Stimulated activated CD8-positive, alpha-beta memory T cell treated with anti-CD3 and anti-CD28 coated beads, Interleukin-7, amount 100 ng/mL, for 1 hour (primary cell): Measurements from ENCODE around the gene PIK3CA.
A peak's percentile ranks its signal among the peaks of the same experiment; 100 is the strongest.
"Not testable (repeated sequence)": the region's sequence is repeated elsewhere in the genome, so short reads cannot be mapped to it uniquely, and the experiment has no call there.

ENCODE experiments used
- DNase-seq, 2 donors: peaks; one replicate each; pipeline ENCODE4 v3.0.0-alpha.2; 2020; ENCODE audit warnings: low read depth in 2 of 2

PIK3CA gene

GRCh38 chr3:179147873-179148615 is at the start of gene PIK3CA:
TSS of gene PIK3CA (plus strand) at chr3:179148357. CDS start at chr3:179198826, 50,469 bp downstream.
- peak; percentile 79 to 84 for DNase-seq

GRCh38 chr3:179098388-179099077 is 49.6 kb upstream of the PIK3CA start:
- DNase-seq: no peak

- no peak for DNase-seq
These were observed 47.5 kb upstream of the PIK3CA start for GRCh38 chr3:179100652-179101051.

GRCh38 chr3:179105881-179106280 is 42.3 kb upstream of the PIK3CA start:
- no peak for DNase-seq

- no peak for DNase-seq
These were observed 40.5 kb upstream of the PIK3CA start for GRCh38 chr3:179107617-179108016.

GRCh38 chr3:179108086-179108485 is 40.1 kb upstream of the PIK3CA start:
- no peak for DNase-seq

GRCh38 chr3:179113903-179114302 is 34.3 kb upstream of the PIK3CA start:
- DNase-seq: no peak

GRCh38 chr3:179115444-179115843 is 32.7 kb upstream of the PIK3CA start:
- DNase-seq: not testable (repeated sequence)

- no peak for DNase-seq
These were observed 31.3 kb upstream of the PIK3CA start for GRCh38 chr3:179116816-179117215.

GRCh38 chr3:179132191-179132890 is 15.8 kb upstream of the PIK3CA start:
- not testable (repeated sequence) for DNase-seq

- no peak for DNase-seq
These were observed 14.6 kb upstream of the PIK3CA start for GRCh38 chr3:179133575-179133974.

- no peak for DNase-seq
These were observed 12.0 kb upstream of the PIK3CA start for GRCh38 chr3:179136195-179136594.

GRCh38 chr3:179141890-179142289 is 6.3 kb upstream of the PIK3CA start:
- DNase-seq: no peak

GRCh38 chr3:179146911-179147513 is 1.1 kb upstream of the PIK3CA start:
- no peak for DNase-seq

GRCh38 chr3:179147514-179147872 is 664 bp upstream of the PIK3CA start:
- DNase-seq: peak; percentile 35 to 48

GRCh38 chr3:179148616-179149405 is 654 bp downstream of the PIK3CA start:
- DNase-seq: peak in 1 of 2 donors; percentile 26

GRCh38 chr3:179149406-179149867 is 1.3 kb downstream of the PIK3CA start:
- no peak for DNase-seq

GRCh38 chr3:179149951-179150350 is 1.8 kb downstream of the PIK3CA start:
- DNase-seq: no peak

- DNase-seq: no peak
These were observed 2.5 kb downstream of the PIK3CA start for GRCh38 chr3:179150610-179151009.

GRCh38 chr3:179151474-179151873 is 3.3 kb downstream of the PIK3CA start:
- DNase-seq: no peak

- DNase-seq: no peak
These were observed 8.0 kb downstream of the PIK3CA start for GRCh38 chr3:179156170-179156569.
